Measurements from ENCODE around the gene EPB41L4B. TPM values are rescaled to one million over a fixed set of nuclear protein-coding genes. Genes with fewer than 3 reads are reported as not detected.

Gene EPB41L4B
- total and polyA plus RNA-seq, 2 of the 13 experiments (the other 11 are each of a cell fraction or from before 2014, with no cell fraction given), result 17.6 to 22.1 TPM

DNA sequence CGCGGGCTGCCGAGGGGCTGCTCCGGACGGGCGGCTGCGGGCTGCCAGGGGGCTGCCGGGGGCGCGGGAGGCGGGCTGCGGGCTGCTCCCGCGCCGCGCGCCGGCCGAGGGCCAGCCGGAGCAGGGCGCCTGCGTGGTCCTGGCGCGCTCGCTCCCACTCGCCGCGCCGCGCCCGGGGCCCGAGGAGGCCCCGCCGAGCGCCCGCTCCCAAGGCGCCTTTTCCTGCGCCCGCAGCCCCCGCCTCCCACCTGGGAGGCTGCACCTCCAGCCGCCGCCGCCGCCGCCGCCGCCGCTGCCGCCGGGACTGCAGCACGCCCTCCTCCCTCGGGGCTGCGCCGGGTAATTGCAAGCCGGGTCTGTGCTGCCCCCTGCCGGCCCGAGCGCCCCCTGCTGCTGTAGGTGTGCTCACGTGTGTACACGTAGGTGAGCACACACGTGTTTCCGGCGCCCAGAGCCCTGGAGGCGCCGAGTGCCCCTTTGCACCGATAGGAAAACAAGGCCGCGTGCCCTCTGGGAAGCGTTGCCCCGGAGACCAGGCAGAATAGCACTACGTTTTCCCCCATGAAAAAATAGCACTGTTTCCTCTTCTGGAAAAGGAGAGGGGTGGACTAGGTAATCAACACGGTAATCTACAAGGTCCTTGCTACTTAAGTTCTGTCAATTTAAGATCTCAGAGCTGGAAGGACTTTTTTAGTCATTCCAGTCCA, at the start of gene EPB41L4B (continued):
- TF ChIP-seq PCBP2 (optimal IDR thresholded peaks at IDR 0.05; ENCODE audit: low read depth, low read length, poor library complexity, severe bottlenecking), result no peak
- TF ChIP-seq, protein P1, sequence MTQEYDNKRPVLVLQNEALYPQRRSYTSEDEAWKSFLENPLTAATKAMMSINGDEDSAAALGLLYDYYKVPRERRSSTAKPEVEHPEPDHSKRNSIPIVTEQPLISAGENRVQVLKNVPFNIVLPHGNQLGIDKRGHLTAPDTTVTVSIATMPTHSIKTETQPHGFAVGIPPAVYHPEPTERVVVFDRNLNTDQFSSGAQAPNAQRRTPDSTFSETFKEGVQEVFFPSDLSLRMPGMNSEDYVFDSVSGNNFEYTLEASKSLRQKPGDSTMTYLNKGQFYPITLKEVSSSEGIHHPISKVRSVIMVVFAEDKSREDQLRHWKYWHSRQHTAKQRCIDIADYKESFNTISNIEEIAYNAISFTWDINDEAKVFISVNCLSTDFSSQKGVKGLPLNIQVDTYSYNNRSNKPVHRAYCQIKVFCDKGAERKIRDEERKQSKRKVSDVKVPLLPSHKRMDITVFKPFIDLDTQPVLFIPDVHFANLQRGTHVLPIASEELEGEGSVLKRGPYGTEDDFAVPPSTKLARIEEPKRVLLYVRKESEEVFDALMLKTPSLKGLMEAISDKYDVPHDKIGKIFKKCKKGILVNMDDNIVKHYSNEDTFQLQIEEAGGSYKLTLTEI (CRISPR knock-in tag; conservative IDR thresholded peaks at IDR 0.05), result no peak
- TF ChIP-seq ZBTB43 (CRISPR knock-in tag; conservative IDR thresholded peaks at IDR 0.05), result peak; percentile 100
- TF ChIP-seq ZBTB7B (CRISPR knock-in tag; IDR thresholded peaks at IDR 0.05), result peak; percentile 85; the same call in 1 of the 2 replicates
- no peak for TF ChIP-seq ASH2L (IDR thresholded peaks at IDR 0.05; ENCODE audit: insufficient read length, low read depth, low read length)
- TF ChIP-seq PHB2 (IDR thresholded peaks at IDR 0.05; ENCODE audit: partially characterized antibody), result no peak
- TF ChIP-seq ZEB1 (IDR thresholded peaks at IDR 0.05; ENCODE audit: insufficient replicate concordance, low read depth), result peak; percentile 93
- no peak for TF ChIP-seq NCOA1 (CRISPR knock-in tag; IDR thresholded peaks at IDR 0.05)
- peak; percentile 73; the same call in 1 of the 2 replicates for TF ChIP-seq ZBTB8A (CRISPR knock-in tag; IDR thresholded peaks at IDR 0.05; ENCODE audit: borderline replicate concordance, low read depth)
- no peak for TF ChIP-seq NFE2L1 (CRISPR knock-in tag; IDR thresholded peaks at IDR 0.05; ENCODE audit: borderline replicate concordance)
- TF ChIP-seq ZNF17 (CRISPR knock-in tag; IDR thresholded peaks at IDR 0.05), result no peak
- peak; percentile 70 for TF ChIP-seq HOXD1 (CRISPR knock-in tag; IDR thresholded peaks at IDR 0.05)
- peak; percentile 89 for TF ChIP-seq PHF5A (CRISPR knock-in tag; IDR thresholded peaks at IDR 0.05; ENCODE audit: low read depth, unreplicated experiment)
- no peak for TF ChIP-seq SATB2 (CRISPR knock-in tag; IDR thresholded peaks at IDR 0.05)
- no peak for TF ChIP-seq TCF12 (IDR thresholded peaks at IDR 0.05)
- TF ChIP-seq TCF12 (CRISPR knock-in tag; IDR thresholded peaks at IDR 0.05), result peak; percentile 65; the same call in 1 of the 2 replicates
- TF ChIP-seq TGIF2 (CRISPR knock-in tag; IDR thresholded peaks at IDR 0.05), result peak; percentile 90; the same call in 1 of the 2 replicates
- TF ChIP-seq FOXO4 (CRISPR knock-in tag; conservative IDR thresholded peaks at IDR 0.05), result no peak
- TF ChIP-seq ZNF446 (CRISPR knock-in tag; IDR thresholded peaks at IDR 0.05), result peak; percentile 82
- 0 out of 2 replicates have a peak, but pooled peaks have one; percentile 22 for TF ChIP-seq ZNF468 (CRISPR knock-in tag; IDR thresholded peaks at IDR 0.05)
- peak; percentile 93 for TF ChIP-seq FOXO1 (CRISPR knock-in tag; IDR thresholded peaks at IDR 0.05)
- TF ChIP-seq BORCS8-MEF2B (CRISPR knock-in tag; IDR thresholded peaks at IDR 0.05), result peak; percentile 93
- peak; percentile 84 for TF ChIP-seq POGZ (CRISPR knock-in tag; IDR thresholded peaks at IDR 0.05)
- peak; percentile 84; the same call in 1 of the 2 replicates for TF ChIP-seq ZSCAN12 (CRISPR knock-in tag; IDR thresholded peaks at IDR 0.05)
- peak; percentile 79 for TF ChIP-seq MIER3 (CRISPR knock-in tag; IDR thresholded peaks at IDR 0.05; ENCODE audit: borderline replicate concordance)
- peak; percentile 80 for TF ChIP-seq KMT2B (CRISPR knock-in tag; IDR thresholded peaks at IDR 0.05)
- TF ChIP-seq ZFP1 (CRISPR knock-in tag; IDR thresholded peaks at IDR 0.05), result peak; percentile 42
- no peak for TF ChIP-seq RFXANK (CRISPR knock-in tag; IDR thresholded peaks at IDR 0.05)

Data from HepG2 (cell line).